ENCODE measurements around the gene GJA3. TPM values are rescaled to one million over a fixed set of nuclear protein-coding genes. Genes with fewer than 3 reads are reported as not detected.
A peak's percentile ranks its signal among the peaks of the same experiment; 100 is the strongest.

GJA3 gene
- under 1 TPM in 1 of 2 experiments, not detected in 1; 0.16 TPM for total RNA-seq

DNA sequence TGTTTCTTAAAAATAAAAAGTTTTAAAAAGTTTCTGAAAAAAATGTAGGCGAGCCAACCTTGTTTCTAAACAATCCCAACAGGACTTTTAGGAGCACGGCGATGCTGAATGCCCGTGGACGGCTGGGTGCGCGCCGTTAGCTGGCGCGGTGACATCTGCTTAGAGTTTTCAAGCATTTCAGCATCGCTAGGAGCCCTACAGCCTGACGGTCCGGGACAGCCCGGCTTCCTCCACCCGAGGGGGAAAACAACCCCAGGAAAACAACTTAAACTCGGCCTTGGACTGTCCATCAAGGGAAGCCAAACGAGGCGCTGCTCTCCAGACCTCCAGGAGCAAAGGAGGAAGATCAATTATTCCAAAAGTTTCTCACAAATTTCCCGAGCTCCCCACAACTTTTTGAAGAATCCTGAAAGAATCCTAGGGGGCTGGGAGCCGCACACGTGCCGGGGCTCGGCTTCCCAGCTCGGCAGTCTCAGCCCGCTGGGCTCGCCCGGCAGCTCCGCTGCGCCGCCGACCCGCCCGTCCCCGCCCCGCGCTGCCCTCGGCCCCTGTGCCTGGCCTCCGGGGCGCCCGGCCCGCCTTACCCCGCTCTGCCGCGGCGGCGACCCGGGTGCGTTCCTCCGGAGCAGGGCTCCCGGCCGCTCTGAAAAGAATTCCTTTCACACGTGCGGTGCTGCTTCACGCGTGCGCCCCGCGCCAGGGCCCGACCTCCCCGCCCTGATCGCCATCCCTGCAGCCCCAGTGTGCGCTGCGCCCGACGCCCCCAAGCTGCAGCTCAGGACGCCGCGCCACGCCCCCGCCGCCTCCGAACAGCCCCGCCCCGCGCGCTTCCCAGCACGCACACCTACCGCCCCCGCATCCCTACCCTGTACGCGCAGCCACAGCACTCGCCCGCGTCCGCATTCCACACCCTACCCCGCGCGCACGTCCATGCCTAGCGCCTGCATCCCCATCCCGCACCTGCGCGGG lies at the start of gene GJA3:
TSS of gene GJA3 (minus strand) at position 747 of the 969 bp plus-strand sequence. CDS start 17,764 bp downstream, outside the sequence.
- Mint-ChIP-seq H3K27me3 (ENCODE audit: low read depth) (peaks cover 38% of the 10 kb centered on the region), H3K27ac (no peak within 1 kb of the TSS), H3K4me3 (peak within 1 kb of the TSS; percentile 78), H3K9me3 (ENCODE audit: insufficient read depth) (no peaks in the 10 kb centered on the region), H3K36me3 (ENCODE audit: low read depth) (peaks cover 2% of the 10 kb centered on the region), H3K4me1 (ENCODE audit: low read depth) (peaks cover 24% of the 10 kb centered on the region)
- peak; percentile 65 for DNase-seq
- ChIA-PET CTCF (interaction anchor here (1.1 to 2.8 kb wide), 3 partner anchors 33 to 176 kb away, joined by 3 to 11 read pairs (median 9); no protein-coding TSS in a partner anchor), POLR2A (no interaction called here)
- ATAC-seq, result peak; percentile 73

DNA sequence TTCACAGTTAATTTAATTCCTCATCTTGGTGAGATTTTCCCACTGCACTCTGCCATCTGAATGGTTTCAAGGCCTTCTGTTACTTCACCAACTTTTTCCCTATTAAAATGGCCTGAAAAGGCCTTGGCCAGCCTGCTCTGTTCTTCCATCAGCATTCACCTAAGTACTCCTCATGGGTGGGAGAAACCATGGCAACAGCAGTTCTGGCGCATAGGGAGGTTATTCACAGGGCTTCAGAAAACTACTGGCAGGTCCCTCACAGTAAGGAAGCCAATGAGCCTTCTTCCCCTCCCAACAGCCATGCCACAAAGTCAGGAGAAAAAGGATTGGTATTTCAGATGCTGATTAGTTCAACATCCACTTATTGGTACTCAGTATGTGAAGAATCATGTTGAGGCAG lies 49.1 kb upstream of the GJA3 start:
- no peak overlapping the region for H3K4me3 Mint-ChIP-seq
- no peaks in the 10 kb centered on the region for H3K36me3 Mint-ChIP-seq (ENCODE audit: low read depth)
- peaks cover 7% of the 10 kb centered on the region for H3K9me3 Mint-ChIP-seq (ENCODE audit: insufficient read depth)
- POLR2A ChIA-PET, result interaction anchor here (0.6 kb wide), 1 partner anchor 23 kb away, joined by 3 read pairs; no protein-coding TSS in a partner anchor
- H3K27ac Mint-ChIP-seq, result no peak overlapping the region
- ATAC-seq, result no peak
- no peak for DNase-seq
- CTCF ChIA-PET, result interaction anchor here (1.2 kb wide), 1 partner anchor 13 kb away, joined by 4 read pairs; no protein-coding TSS in a partner anchor
- H3K4me1 Mint-ChIP-seq (ENCODE audit: low read depth), result peaks cover 2% of the 10 kb centered on the region
- H3K27me3 Mint-ChIP-seq (ENCODE audit: low read depth), result peaks cover 16% of the 10 kb centered on the region

DNA sequence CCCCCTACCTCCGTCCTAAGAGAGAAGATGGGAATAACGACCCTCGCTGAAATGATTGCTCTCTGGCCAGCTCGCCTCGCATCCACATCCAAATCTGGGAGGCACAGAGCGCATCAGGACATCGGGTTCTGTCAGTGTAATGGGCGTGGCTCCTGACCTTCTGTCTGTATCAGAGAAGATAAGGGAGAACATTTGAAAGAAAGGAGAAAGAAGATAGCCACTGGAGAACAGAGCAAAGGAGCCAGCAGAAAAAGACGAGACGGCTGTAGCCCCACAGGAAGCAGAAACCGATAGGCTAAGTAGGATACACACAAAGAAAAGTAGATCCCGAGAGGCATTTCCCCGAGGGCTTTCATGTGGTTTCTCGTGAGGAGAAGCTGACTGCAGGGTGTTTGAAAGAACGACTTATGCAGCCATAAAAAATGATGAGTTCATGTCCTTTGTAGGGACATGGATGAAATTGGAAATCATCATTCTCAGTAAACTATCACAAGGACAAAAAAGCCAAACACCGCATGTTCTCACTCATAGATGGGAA lies 45.9 kb upstream of the GJA3 start:
- H3K27me3 Mint-ChIP-seq (ENCODE audit: low read depth), result peaks cover 5% of the 10 kb centered on the region
- H3K27ac Mint-ChIP-seq, result no peak overlapping the region
- no peak for ATAC-seq
- peaks cover 2% of the 10 kb centered on the region for H3K4me1 Mint-ChIP-seq (ENCODE audit: low read depth)
- ChIA-PET CTCF (interaction anchor here (2.5 kb wide), 1 partner anchor 10 kb away, joined by 7 read pairs; no protein-coding TSS in a partner anchor), POLR2A (no interaction called here)
- no peak overlapping the region for H3K4me3 Mint-ChIP-seq
- no peak for DNase-seq
- H3K9me3 Mint-ChIP-seq (ENCODE audit: insufficient read depth), result no peaks in the 10 kb centered on the region
- no peaks in the 10 kb centered on the region for H3K36me3 Mint-ChIP-seq (ENCODE audit: low read depth)

DNA sequence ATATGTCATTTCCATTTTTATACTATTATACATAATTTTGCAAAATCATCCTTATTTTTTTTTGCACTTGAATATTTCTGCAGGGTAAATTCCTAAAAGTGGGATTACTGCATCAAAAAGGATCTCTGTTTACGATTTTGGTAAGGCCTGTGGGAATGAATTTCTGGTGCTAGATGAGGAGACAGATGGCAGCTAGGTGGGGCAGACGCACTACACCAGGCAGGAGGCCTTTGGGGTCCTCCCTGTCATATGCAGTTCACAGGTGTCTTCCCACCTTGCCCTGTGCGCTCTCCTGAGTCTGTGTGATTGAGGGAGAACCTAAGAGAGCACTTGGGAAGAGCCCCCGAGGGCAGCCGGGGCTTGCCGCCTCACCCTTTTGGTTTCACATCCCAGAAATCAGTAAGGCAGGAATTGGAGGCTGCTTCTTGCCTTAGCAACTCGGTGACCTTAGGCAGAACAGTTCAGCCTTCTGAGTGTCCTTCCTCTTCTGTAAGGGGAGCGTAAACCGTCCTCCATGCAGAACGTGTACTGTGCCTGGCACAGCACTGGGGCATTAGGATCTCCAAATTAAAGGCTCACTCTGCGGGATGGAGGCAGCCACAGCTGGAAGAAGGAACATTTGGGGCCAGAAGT lies 45.3 kb upstream of the GJA3 start:
- DNase-seq (no peak), ATAC-seq (no peak)
- Mint-ChIP-seq H3K4me1 (ENCODE audit: low read depth) (peaks cover 2% of the 10 kb centered on the region), H3K9me3 (ENCODE audit: insufficient read depth) (no peaks in the 10 kb centered on the region), H3K27me3 (ENCODE audit: low read depth) (peaks cover 7% of the 10 kb centered on the region), H3K36me3 (ENCODE audit: low read depth) (no peaks in the 10 kb centered on the region), H3K4me3 (no peak overlapping the region), H3K27ac (no peak overlapping the region)
- ChIA-PET CTCF (interaction anchor here (1.3 to 2.5 kb wide), 2 partner anchors 9 to 12 kb away, joined by 3 to 7 read pairs; no protein-coding TSS in a partner anchor), POLR2A (no interaction called here)

DNA sequence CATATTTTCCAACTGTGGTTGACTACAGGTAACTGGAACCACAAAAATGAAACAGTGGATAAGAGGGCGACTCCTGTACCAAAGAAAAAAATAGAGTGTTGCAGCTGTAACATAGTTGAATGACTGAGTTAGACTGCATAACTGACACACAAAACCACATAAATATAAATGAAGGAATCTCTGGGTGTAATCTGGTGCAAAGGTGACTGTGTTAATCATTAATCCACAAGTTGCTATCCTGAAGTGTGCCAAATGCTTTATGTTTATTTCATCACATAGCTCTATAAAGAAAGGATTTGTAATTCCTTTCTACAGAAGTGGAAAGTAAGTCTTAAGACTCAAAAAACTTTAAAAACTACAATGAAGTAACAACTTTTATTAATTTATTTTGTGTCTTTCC lies 37.9 kb upstream of the GJA3 start:
- peaks cover 16% of the 10 kb centered on the region for H3K4me1 Mint-ChIP-seq (ENCODE audit: low read depth)
- no peaks in the 10 kb centered on the region for H3K9me3 Mint-ChIP-seq (ENCODE audit: insufficient read depth)
- ChIA-PET CTCF (interaction anchor here (1.1 to 1.6 kb wide), 4 partner anchors 9 to 297 kb away, joined by 3 to 5 read pairs (median 4); no protein-coding TSS in a partner anchor), POLR2A (no interaction called here)
- ATAC-seq (no peak), DNase-seq (no peak)
- H3K4me3 Mint-ChIP-seq, result no peak overlapping the region
- no peaks in the 10 kb centered on the region for H3K36me3 Mint-ChIP-seq (ENCODE audit: low read depth)
- peaks cover 36% of the 10 kb centered on the region for H3K27me3 Mint-ChIP-seq (ENCODE audit: low read depth)
- no peak overlapping the region for H3K27ac Mint-ChIP-seq

DNA sequence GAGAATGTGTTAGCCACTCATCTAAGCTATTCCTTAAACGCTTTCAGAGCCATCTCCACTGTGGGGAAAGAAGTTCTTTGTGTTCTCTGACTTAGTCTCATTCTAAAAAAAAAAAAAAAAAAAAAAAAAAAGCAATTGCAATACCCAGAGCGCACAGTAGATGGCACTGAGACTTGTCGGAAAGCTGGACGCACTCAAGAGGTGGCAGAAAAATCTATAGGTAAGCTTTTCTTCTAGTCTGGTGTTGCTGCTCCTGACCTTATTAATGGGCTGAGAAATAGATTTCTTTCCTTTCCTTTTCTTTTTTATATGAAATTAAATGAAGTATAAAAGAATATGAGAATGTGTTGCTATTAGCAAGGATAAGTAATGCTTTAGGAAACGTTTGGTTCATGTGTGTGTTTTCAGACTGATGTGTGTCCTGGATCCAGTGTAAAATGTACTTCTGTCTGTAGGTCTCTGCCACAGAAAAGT lies 36.5 kb upstream of the GJA3 start:
- H3K27ac Mint-ChIP-seq, result no peak overlapping the region
- POLR2A ChIA-PET, result interaction anchor here (1.0 kb wide), 1 partner anchor 279 kb away, joined by 3 read pairs; no protein-coding TSS in a partner anchor
- DNase-seq, result peak; percentile 38
- H3K36me3 Mint-ChIP-seq (ENCODE audit: low read depth), result no peaks in the 10 kb centered on the region
- peaks cover 17% of the 10 kb centered on the region for H3K4me1 Mint-ChIP-seq (ENCODE audit: low read depth)
- peak; percentile 47 for ATAC-seq
- H3K4me3 Mint-ChIP-seq, result no peak overlapping the region
- H3K27me3 Mint-ChIP-seq (ENCODE audit: low read depth), result peaks cover 41% of the 10 kb centered on the region
- CTCF ChIA-PET, result interaction anchor here (0.6 to 2.7 kb wide), 28 partner anchors 9 to 728 kb away, joined by 3 to 17 read pairs (median 4); no protein-coding TSS in a partner anchor
- H3K9me3 Mint-ChIP-seq (ENCODE audit: insufficient read depth), result no peaks in the 10 kb centered on the region

DNA sequence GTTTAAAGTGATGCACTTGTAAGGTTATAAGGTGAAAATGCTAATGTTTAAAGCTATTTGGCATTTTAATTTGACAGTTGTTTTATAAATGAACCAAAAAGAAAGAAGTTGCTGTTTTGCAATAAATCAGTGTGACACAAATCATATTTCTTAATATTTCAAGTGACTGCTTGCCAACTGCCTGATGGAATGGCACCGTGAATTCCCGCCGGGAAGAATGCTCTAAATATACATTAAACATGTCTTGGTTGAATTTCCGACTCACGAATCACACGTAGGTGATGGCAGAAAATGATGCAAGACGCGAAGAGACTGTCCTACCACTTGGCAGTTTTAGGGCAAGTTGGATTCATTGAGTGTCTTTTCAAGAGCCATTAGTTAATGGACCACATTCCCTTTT lies 34.9 kb upstream of the GJA3 start:
- Mint-ChIP-seq H3K9me3 (ENCODE audit: insufficient read depth) (no peaks in the 10 kb centered on the region), H3K4me3 (no peak overlapping the region), H3K27me3 (ENCODE audit: low read depth) (peaks cover 52% of the 10 kb centered on the region), H3K4me1 (ENCODE audit: low read depth) (peaks cover 20% of the 10 kb centered on the region), H3K27ac (no peak overlapping the region), H3K36me3 (ENCODE audit: low read depth) (no peaks in the 10 kb centered on the region)
- ChIA-PET CTCF (interaction anchor here (1.6 to 2.9 kb wide), 7 partner anchors 10 to 299 kb away, joined by 5 to 17 read pairs (median 8); no protein-coding TSS in a partner anchor), POLR2A (no interaction called here)
- no peak for ATAC-seq
- no peak for DNase-seq

DNA sequence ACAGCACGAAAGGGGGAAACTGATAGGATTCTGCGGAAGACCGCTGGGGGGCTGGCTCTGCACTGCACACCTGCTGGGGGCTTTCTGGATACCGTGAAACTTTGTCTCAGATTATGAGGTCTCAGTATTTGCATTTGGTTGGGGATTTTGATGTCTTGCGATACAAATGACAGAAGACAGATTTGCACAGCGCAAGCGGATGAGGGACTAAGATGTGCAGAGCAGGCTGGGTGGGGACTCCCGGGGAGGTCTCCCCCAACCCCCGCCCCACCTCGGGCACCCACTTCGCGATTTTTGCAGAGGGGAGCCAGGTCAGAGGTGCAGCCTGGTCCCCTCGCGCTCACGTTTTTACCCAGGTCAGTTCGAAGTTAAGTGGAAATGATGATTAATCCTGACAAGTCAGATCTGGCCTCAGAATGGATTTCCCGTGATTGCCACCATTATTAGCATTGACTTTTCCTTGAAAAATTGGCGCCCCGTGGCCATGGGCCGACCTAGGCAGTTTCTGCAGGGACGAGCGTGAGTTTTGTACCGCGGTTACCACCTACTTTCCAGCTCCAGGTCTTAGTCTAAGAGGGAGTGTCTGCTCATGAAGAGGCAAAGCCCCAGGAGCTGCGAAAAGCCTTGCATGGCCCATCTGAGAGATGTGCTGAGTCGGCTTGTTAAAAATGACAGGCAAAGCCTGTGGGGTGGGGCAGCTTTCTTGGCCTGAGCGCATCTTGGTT lies 33.2 kb upstream of the GJA3 start:
- Mint-ChIP-seq H3K9me3 (ENCODE audit: insufficient read depth) (no peaks in the 10 kb centered on the region), H3K4me1 (ENCODE audit: low read depth) (peaks cover 20% of the 10 kb centered on the region), H3K27me3 (ENCODE audit: low read depth) (peaks cover 65% of the 10 kb centered on the region), H3K36me3 (ENCODE audit: low read depth) (no peaks in the 10 kb centered on the region), H3K4me3 (peak overlapping the region; percentile 61), H3K27ac (no peak overlapping the region)
- ChIA-PET CTCF (interaction anchor here (1.1 to 2.9 kb wide), 4 partner anchors 12 to 634 kb away, joined by 3 to 12 read pairs (median 4); no protein-coding TSS in a partner anchor), POLR2A (interaction anchor here (0.6 kb wide), 1 partner anchor 331 kb away, joined by 3 read pairs; no protein-coding TSS in a partner anchor)
- DNase-seq (no peak), ATAC-seq (no peak)

DNA sequence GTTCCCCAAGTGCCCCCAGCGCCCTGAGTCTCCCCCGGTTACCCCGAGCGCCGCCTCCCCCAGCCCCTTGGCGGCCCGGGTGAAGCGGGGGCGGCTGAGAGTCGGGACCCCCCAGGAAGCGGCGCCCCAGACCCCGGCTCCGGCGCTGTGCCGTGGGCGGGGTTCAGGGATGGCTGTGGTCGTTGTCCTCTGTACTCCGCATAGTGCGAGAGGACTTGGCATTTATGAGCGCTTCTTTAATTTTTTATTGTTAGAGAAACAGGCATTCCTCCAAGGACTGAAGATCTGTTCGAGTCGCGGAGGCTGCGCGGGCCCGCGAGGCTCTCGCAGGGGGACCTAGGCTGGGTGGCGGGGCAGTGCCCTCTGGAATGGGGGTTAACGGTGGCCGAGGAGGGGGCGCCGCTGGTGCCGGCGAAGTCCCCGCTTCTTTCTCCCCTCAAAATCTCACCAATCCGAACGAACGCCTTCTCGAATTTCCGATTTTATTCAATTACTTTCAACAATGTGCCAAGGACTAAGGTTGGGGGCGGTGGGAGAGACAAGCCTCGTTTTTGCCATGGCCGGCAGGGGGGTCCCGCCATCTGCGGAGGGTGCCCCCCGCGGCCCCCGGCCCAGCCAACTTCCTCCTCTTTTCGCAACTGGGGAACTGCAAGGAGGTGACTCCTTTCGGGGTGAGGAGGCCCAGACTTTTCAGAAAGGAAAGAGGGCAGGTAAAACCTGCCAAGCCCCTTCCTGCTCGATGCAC lies 32.5 kb upstream of the GJA3 start:
- peaks cover 62% of the 10 kb centered on the region for H3K27me3 Mint-ChIP-seq (ENCODE audit: low read depth)

DNA sequence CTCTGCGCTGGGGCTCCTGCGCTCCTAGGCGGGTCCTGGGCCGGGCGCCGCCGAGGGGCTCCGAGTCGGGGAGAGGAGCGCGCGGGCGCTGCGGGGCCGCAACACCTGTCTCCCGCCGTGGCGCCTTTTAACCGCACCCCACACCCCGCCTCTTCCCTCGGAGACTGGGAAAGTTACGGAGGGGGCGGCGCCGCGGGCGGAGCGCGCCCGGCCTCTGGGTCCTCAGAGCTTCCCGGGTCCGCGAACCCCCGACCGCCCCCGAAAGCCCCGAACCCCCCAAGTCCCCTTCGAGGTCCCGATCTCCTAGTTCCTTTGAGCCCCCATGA lies 31.9 kb upstream of the GJA3 start, which contains the start of gene GJB2:
TSS of gene GJB2 (minus strand) at position 103 of the 326 bp plus-strand sequence. CDS start 3,357 bp downstream, outside the sequence.
- Mint-ChIP-seq H3K4me3 (peak within 1 kb of the TSS; percentile 61), H3K4me1 (ENCODE audit: low read depth) (peaks cover 20% of the 10 kb centered on the region), H3K36me3 (ENCODE audit: low read depth) (no peaks in the 10 kb centered on the region), H3K27me3 (ENCODE audit: low read depth) (peaks cover 63% of the 10 kb centered on the region), H3K9me3 (ENCODE audit: insufficient read depth) (no peaks in the 10 kb centered on the region), H3K27ac (no peak within 1 kb of the TSS)
- ChIA-PET POLR2A (no interaction called here), CTCF (no interaction called here)
- DNase-seq (no peak), ATAC-seq (peak; percentile 42)

More for the DNA sequence above, 32.5 kb upstream of the GJA3 start:
- Mint-ChIP-seq H3K4me1 (ENCODE audit: low read depth) (peaks cover 20% of the 10 kb centered on the region), H3K4me3 (peak overlapping the region; percentile 61), H3K9me3 (ENCODE audit: insufficient read depth) (no peaks in the 10 kb centered on the region), H3K36me3 (ENCODE audit: low read depth) (no peaks in the 10 kb centered on the region), H3K27ac (no peak overlapping the region)
- DNase-seq, result no peak
- POLR2A ChIA-PET, result no interaction called here
- peak; percentile 47 for ATAC-seq
- CTCF ChIA-PET, result interaction anchor here (2.9 kb wide), 1 partner anchor 11 kb away, joined by 12 read pairs; no protein-coding TSS in a partner anchor

All from activated CD8-positive, alpha-beta T cell treated with anti-CD3 and anti-CD28 coated beads, Interleukin-2, amount 10 ng/mL, durations not matched to agents 7 days and 5 days (primary cell).